Measurements from ENCODE around the gene TRMT2A.

DNA sequence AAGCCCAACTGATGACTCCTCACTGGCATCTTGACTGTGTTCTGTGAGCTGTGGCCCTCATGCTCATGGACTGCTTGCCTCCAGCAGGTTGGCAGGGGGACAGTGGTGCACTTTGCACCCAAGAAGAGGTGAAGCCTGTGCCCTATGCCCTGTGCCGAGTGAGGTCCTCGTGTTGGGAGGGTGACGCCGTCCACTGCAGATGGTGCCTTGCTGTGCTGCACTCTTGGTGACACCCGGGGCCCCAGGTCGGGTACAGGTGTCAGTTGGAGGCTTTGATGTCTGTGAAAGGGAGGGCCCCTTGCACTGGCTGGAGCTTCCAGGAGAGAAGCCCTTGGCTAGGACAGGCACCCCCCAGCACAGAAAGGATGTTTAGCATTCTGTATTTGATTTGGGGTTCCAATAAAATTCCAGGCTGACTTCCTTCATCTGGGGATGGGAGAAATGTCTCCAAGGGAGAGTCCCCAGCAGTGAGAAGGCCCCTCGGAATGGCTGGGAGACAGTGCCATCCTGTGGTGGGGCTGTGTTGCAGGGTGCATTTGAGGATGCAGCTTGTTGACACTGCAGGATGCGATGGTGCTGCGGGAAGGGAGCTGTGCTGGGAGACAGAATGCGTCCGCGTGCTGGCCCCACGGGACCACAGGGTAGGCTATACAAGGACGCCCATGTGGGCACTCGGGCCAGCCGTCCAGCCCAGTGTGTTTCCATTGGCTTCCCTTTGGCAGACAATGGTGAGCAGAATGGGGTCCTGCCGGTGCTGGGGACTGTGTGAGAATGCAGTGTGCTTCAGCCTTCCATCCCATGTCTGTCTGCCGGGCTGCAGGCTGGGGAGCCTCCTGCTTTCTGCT, 12.1 kb upstream of the TRMT2A start:
- TF ChIP-seq TEAD4 (IDR thresholded peaks at IDR 0.05) (no peak), NFIC (IDR thresholded peaks at IDR 0.05) (no peak), ZBTB7A (IDR thresholded peaks at IDR 0.05; ENCODE audit: low read depth) (no peak), TAF1 (IDR thresholded peaks at IDR 0.05; ENCODE audit: low read depth) (no peak)

Measured in Ishikawa (cell line).